ENCODE measurements around the gene CLEC20A.

Gene CLEC20A

GRCh38 chr1:178485541-178485981, 11.2 kb downstream of the CLEC20A start:
- H3K4me3 Mint-ChIP-seq, result no peak overlapping the region
- H3K27ac Mint-ChIP-seq, result no peak overlapping the region
- no peaks in the 10 kb centered on the region for H3K4me1 Mint-ChIP-seq (ENCODE audit: low read depth)
- no peaks in the 10 kb centered on the region for H3K36me3 Mint-ChIP-seq (ENCODE audit: low read depth)
- no peaks in the 10 kb centered on the region for H3K9me3 Mint-ChIP-seq
- peaks cover 9% of the 10 kb centered on the region for H3K27me3 Mint-ChIP-seq

DNA sequence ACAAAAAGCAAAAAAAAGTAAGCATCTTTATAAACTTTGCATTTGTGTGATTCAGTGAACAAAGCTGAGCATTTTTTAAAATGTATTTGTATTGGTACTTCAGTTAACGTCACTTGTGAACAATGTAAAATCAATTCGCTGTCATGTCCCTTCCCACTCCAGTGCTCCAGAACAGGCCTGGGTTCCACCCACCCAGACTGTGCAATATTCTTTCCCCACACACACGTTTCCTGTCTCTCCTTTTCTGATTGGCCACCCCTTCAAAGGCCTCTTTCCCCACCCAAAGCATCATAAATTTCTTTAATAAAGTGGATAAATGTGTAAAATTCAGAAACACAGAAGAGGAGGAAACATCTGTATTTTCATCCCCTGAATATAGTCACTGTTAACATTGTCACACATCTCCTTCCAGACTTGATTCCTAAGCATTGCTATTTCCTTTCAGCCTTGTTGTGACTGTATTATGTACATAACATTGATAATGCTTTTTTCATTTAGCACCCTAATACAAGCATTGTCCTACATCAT, 12.0 kb downstream of the CLEC20A start:
- Mint-ChIP-seq H3K27ac (no peak overlapping the region), H3K4me3 (no peak overlapping the region), H3K4me1 (ENCODE audit: low read depth) (no peaks in the 10 kb centered on the region), H3K27me3 (peaks cover 9% of the 10 kb centered on the region), H3K36me3 (ENCODE audit: low read depth) (no peaks in the 10 kb centered on the region), H3K9me3 (no peaks in the 10 kb centered on the region)

- H3K4me3 Mint-ChIP-seq, result no peak overlapping the region
These were observed 13.4 kb downstream of the CLEC20A start for GRCh38 chr1:178483251-178483957.

GRCh38 chr1:178477841-178478240, 18.9 kb downstream of the CLEC20A start:
- Mint-ChIP-seq H3K27me3 (peaks cover 11% of the 10 kb centered on the region), H3K4me3 (no peak overlapping the region), H3K4me1 (ENCODE audit: low read depth) (no peaks in the 10 kb centered on the region), H3K27ac (no peak overlapping the region), H3K9me3 (no peaks in the 10 kb centered on the region), H3K36me3 (ENCODE audit: low read depth) (no peaks in the 10 kb centered on the region)

More at GRCh38 chr1:178483251-178483957, 13.4 kb downstream of the CLEC20A start:
- Mint-ChIP-seq H3K36me3 (ENCODE audit: low read depth) (no peaks in the 10 kb centered on the region), H3K27me3 (peaks cover 9% of the 10 kb centered on the region), H3K4me1 (ENCODE audit: low read depth) (no peaks in the 10 kb centered on the region), H3K9me3 (no peaks in the 10 kb centered on the region), H3K27ac (no peak overlapping the region)

GRCh38 chr1:178477373-178477772, 19.4 kb downstream of the CLEC20A start:
- Mint-ChIP-seq H3K27me3 (peaks cover 16% of the 10 kb centered on the region), H3K4me1 (ENCODE audit: low read depth) (no peaks in the 10 kb centered on the region), H3K4me3 (no peak overlapping the region), H3K36me3 (ENCODE audit: low read depth) (no peaks in the 10 kb centered on the region), H3K27ac (no peak overlapping the region), H3K9me3 (no peaks in the 10 kb centered on the region)

GRCh38 chr1:178472531-178472930, 24.2 kb downstream of the CLEC20A start:
- Mint-ChIP-seq H3K36me3 (ENCODE audit: low read depth) (no peaks in the 10 kb centered on the region), H3K27ac (no peak overlapping the region), H3K4me3 (no peak overlapping the region), H3K27me3 (peaks cover 19% of the 10 kb centered on the region), H3K9me3 (no peaks in the 10 kb centered on the region), H3K4me1 (ENCODE audit: low read depth) (no peaks in the 10 kb centered on the region)

GRCh38 chr1:178470411-178470960, 26.3 kb downstream of the CLEC20A start:
- Mint-ChIP-seq H3K4me3 (no peak overlapping the region), H3K27me3 (peaks cover 18% of the 10 kb centered on the region), H3K9me3 (no peaks in the 10 kb centered on the region), H3K27ac (no peak overlapping the region), H3K4me1 (ENCODE audit: low read depth) (no peaks in the 10 kb centered on the region), H3K36me3 (ENCODE audit: low read depth) (no peaks in the 10 kb centered on the region)

DNA sequence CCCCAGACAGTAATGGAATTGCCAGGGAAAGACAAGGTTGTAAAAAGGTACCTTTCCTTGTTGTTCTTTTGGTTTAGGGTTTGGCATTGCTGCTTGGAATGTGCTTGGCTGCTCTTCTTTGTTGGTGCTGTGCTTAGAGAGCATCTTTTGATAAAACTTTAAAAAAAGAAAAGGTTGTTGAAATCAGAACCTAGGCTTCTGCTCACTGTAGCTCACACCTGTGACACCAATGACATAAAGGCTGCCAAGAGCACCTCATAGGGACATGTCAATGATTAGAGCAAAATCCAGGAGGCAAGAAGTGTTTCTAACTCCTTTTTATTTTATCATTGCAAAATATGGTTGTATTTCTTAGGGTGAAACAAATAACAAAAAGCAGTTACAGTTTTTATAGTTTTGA, 28.9 kb downstream of the CLEC20A start:
- no peaks in the 10 kb centered on the region for H3K4me1 Mint-ChIP-seq (ENCODE audit: low read depth)

GRCh38 chr1:178465011-178465410, 31.8 kb downstream of the CLEC20A start:
- H3K4me3 Mint-ChIP-seq, result no peak overlapping the region

More for the DNA sequence above, 28.9 kb downstream of the CLEC20A start:
- no peak overlapping the region for H3K4me3 Mint-ChIP-seq
- no peak overlapping the region for H3K27ac Mint-ChIP-seq
- H3K9me3 Mint-ChIP-seq, result no peaks in the 10 kb centered on the region
- H3K27me3 Mint-ChIP-seq, result peaks cover 11% of the 10 kb centered on the region
- H3K36me3 Mint-ChIP-seq (ENCODE audit: low read depth), result no peaks in the 10 kb centered on the region

DNA sequence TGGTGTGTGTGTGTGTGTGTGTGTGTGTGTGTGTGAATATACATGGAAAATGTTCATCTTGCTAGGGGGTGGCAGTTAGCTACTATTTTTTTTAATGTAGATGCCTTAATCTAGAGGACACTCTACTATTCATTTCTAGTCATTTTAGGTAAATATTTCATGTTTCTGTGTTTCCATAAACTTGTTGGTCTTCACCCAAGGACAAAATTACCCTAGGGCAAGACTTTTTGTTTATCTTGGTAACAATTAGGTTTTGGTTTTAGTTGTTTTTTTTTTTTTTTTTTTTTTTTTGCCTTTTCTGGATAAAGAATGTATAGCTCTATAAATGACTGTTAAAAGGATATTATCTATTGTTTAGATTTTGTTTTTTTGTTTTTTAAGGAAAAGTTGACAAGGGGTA, 32.2 kb downstream of the CLEC20A start:
- Mint-ChIP-seq H3K4me3 (no peak overlapping the region), H3K36me3 (ENCODE audit: low read depth) (no peaks in the 10 kb centered on the region), H3K27ac (no peak overlapping the region), H3K27me3 (peaks cover 4% of the 10 kb centered on the region), H3K9me3 (no peaks in the 10 kb centered on the region), H3K4me1 (ENCODE audit: low read depth) (no peaks in the 10 kb centered on the region)

More at GRCh38 chr1:178465011-178465410, 31.8 kb downstream of the CLEC20A start:
- no peak overlapping the region for H3K27ac Mint-ChIP-seq
- H3K9me3 Mint-ChIP-seq, result no peaks in the 10 kb centered on the region
- H3K36me3 Mint-ChIP-seq (ENCODE audit: low read depth), result no peaks in the 10 kb centered on the region
- peaks cover 4% of the 10 kb centered on the region for H3K27me3 Mint-ChIP-seq
- no peaks in the 10 kb centered on the region for H3K4me1 Mint-ChIP-seq (ENCODE audit: low read depth)

DNA sequence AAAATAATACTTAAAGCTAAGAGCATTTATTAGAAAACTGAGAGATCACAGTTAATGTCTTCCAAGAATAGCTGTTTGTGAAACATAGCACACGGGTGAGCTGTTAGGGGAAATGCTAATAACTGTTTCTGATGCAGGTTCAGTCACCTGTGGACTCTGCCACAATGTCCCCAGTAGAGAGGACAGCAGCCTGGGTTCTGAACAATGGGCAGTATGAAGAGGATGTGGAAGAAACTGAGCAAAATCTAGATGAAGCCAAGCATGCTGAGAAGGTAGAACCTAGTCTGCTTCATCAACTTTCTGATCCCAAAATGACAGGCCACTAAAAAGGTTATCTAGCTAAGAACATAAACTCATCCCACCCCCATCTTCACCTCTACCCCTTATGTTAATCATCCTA, 32.6 kb downstream of the CLEC20A start:
- Mint-ChIP-seq H3K36me3 (ENCODE audit: low read depth) (no peaks in the 10 kb centered on the region), H3K27me3 (peaks cover 4% of the 10 kb centered on the region), H3K4me3 (no peak overlapping the region), H3K9me3 (no peaks in the 10 kb centered on the region), H3K4me1 (ENCODE audit: low read depth) (no peaks in the 10 kb centered on the region), H3K27ac (no peak overlapping the region)

GRCh38 chr1:178461701-178462100, 35.1 kb downstream of the CLEC20A start:
- no peak overlapping the region for H3K27ac Mint-ChIP-seq
- H3K9me3 Mint-ChIP-seq, result no peaks in the 10 kb centered on the region
- H3K4me3 Mint-ChIP-seq, result no peak overlapping the region
- H3K36me3 Mint-ChIP-seq (ENCODE audit: low read depth), result no peaks in the 10 kb centered on the region
- H3K27me3 Mint-ChIP-seq, result peaks cover under 1% of the 10 kb centered on the region
- H3K4me1 Mint-ChIP-seq (ENCODE audit: low read depth), result no peaks in the 10 kb centered on the region

DNA sequence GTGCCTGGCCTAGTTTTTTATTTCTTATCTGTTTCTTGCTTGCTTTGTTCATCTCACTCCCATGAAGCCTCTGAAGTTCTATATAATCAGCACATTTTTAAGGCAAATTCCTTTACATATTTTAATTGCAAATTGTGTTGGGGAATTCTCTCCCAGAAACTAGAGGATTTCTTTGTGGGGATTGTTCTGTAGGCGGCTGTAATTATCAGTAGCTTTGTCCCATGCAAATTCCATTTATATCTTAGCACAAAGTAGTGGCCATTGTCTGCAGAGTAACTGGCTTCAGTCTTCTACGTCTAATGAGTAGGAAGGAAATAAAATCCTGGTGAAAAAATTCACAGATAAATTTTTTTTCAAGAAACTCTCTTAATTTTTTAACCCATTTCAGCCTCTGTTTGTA, 35.7 kb downstream of the CLEC20A start:
- Mint-ChIP-seq H3K4me1 (ENCODE audit: low read depth) (no peaks in the 10 kb centered on the region), H3K9me3 (no peaks in the 10 kb centered on the region), H3K4me3 (no peak overlapping the region)

GRCh38 chr1:178458203-178458602, 38.6 kb downstream of the CLEC20A start:
- H3K9me3 Mint-ChIP-seq, result no peaks in the 10 kb centered on the region
- H3K27ac Mint-ChIP-seq, result no peak overlapping the region
- no peaks in the 10 kb centered on the region for H3K36me3 Mint-ChIP-seq (ENCODE audit: low read depth)
- no peaks in the 10 kb centered on the region for H3K27me3 Mint-ChIP-seq
- no peaks in the 10 kb centered on the region for H3K4me1 Mint-ChIP-seq (ENCODE audit: low read depth)
- no peak overlapping the region for H3K4me3 Mint-ChIP-seq

More for the DNA sequence above, 35.7 kb downstream of the CLEC20A start:
- Mint-ChIP-seq H3K36me3 (ENCODE audit: low read depth) (no peaks in the 10 kb centered on the region), H3K27ac (no peak overlapping the region), H3K27me3 (no peaks in the 10 kb centered on the region)

GRCh38 chr1:178457651-178458050, 39.1 kb downstream of the CLEC20A start:
- Mint-ChIP-seq H3K27ac (no peak overlapping the region), H3K36me3 (ENCODE audit: low read depth) (no peaks in the 10 kb centered on the region), H3K9me3 (no peaks in the 10 kb centered on the region), H3K4me1 (ENCODE audit: low read depth) (no peaks in the 10 kb centered on the region), H3K4me3 (no peak overlapping the region), H3K27me3 (no peaks in the 10 kb centered on the region)
